ENCODE measurements around the gene DLG3.

DNA sequence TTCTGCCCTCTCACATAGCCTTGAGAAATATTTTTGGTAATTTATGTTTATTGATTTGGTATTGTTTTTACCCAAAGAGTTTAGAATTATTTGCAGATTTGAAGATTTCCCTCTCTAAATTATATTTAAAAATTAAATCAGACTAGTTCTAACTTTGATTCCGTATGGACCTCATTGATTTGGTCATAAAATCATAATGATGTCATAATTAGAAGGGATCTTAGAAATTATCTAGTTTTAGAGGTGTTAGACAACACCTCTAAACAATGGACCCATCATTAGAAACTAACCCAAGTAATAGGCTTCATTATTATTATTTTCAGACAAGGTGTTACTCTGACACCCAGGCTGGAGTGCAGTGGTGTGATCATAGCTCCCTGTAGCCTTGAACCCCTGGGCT is 24.1 kb downstream of the DLG3 start:
- TF ChIP-seq BHLHE40 (IDR thresholded peaks at IDR 0.05; ENCODE audit: borderline replicate concordance) (no peak), FOXK2 (IDR thresholded peaks at IDR 0.05) (no peak), FOXM1 (IDR thresholded peaks at IDR 0.05; ENCODE audit: borderline replicate concordance) (no peak), SP1 (IDR thresholded peaks at IDR 0.05) (no peak), LEF1 (IDR thresholded peaks at IDR 0.05; ENCODE audit: borderline replicate concordance) (no peak), HDGF (IDR thresholded peaks at IDR 0.05; ENCODE audit: borderline replicate concordance) (no peak), ELF4 (IDR thresholded peaks at IDR 0.05) (no peak)
